ENCODE measurements around the gene CHST12. TPM values are rescaled to one million over a fixed set of nuclear protein-coding genes. Genes with fewer than 3 reads are reported as not detected.
"Not testable (repeated sequence)": the region's sequence is repeated elsewhere in the genome, so short reads cannot be mapped to it uniquely, and the experiment has no call there.

The CHST12 gene
- polyA plus RNA-seq, 2 of the 4 experiments (the other 2 are of a cell fraction): 5.6 to 12.0 TPM

GRCh38 chr7:2387897-2388636 lies 15.3 kb upstream of the CHST12 start:
- no peak for DNase-seq (ENCODE audit: low read depth in 1 of 2, low spot score in 1 of 2)
- H3K4me1 ChIP-seq: no peaks in the 10 kb centered on the region
- no peak for FAIRE-seq
- ChIA-PET CTCF (interaction anchor here (0.7 to 1.2 kb wide), 2 partner anchors 9 to 172 kb away, joined by 3 read pairs; no protein-coding TSS in a partner anchor), POLR2A (no interaction called here)
- H3K27ac ChIP-seq: no peak overlapping the region
- TF ChIP-seq KDM1A (IDR thresholded peaks at IDR 0.05; ENCODE audit: low read depth): no peak
- TF ChIP-seq ZSCAN20 (CRISPR knock-in tag; IDR thresholded peaks at IDR 0.05): no peak
- no peak for TF ChIP-seq CHD2 (IDR thresholded peaks at IDR 0.05; ENCODE audit: low read length, partially characterized antibody)
- TF ChIP-seq MAFK (IDR thresholded peaks at IDR 0.05; ENCODE audit: partially characterized antibody): peak; percentile 35
- no peaks in the 10 kb centered on the region for H3K9me3 ChIP-seq
- WGBS (ENCODE audit: missing lambda C conversion rate): 94% methylated on average over 27 of the region's 31 CpGs
- H3K4me3 ChIP-seq: no peak overlapping the region
- no peak overlapping the region for H3K4me2 ChIP-seq
- no peak; a peak in 2 of 6 replicates for ATAC-seq

- WGBS (ENCODE audit: missing lambda C conversion rate): 98% methylated on average over 5 of the region's 5 CpGs
- DNase-seq (ENCODE audit: low read depth in 1 of 2, low spot score in 1 of 2) (no peak), ATAC-seq (no peak), FAIRE-seq (no peak)
- POLR2A ChIA-PET: no interaction called here
- Histone ChIP-seq H3K4me3 (no peak overlapping the region), H3K4me1 (no peaks in the 10 kb centered on the region), H3K4me2 (no peak overlapping the region), H3K9me3 (no peaks in the 10 kb centered on the region), H3K27ac (no peak overlapping the region)
- TF ChIP-seq MYC (IDR thresholded peaks at IDR 0.05; ENCODE audit: borderline replicate concordance, low read length): no peak
- no peak for TF ChIP-seq NR3C1 (IDR thresholded peaks at IDR 0.05)
- no peak for TF ChIP-seq USF2 (IDR thresholded peaks at IDR 0.05)
- CTCF ChIA-PET: no interaction called here
These were observed 14.8 kb upstream of the CHST12 start for GRCh38 chr7:2388637-2388954.

GRCh38 chr7:2390020-2390816 lies 13.2 kb upstream of the CHST12 start:
- H3K4me2 ChIP-seq; POLR2A ChIA-PET; H3K9me3 ChIP-seq; FAIRE-seq; H3K27ac ChIP-seq; H3K4me1 ChIP-seq; DNase-seq (ENCODE audit: low read depth in 1 of 2, low spot score in 1 of 2); H3K4me3 ChIP-seq; CTCF ChIA-PET: not testable (repeated sequence)
- 81% methylated on average over 16 of the region's 16 CpGs for WGBS (ENCODE audit: missing lambda C conversion rate)
- ATAC-seq: 0 out of 6 replicates have a peak, but pooled peaks of 1 of the 2 experiments have one; percentile 22

- DNase-seq (ENCODE audit: low read depth in 1 of 2, low spot score in 1 of 2) (no peak), FAIRE-seq (no peak), ATAC-seq (no peak)
- H3K27ac ChIP-seq: no peak overlapping the region
- no peak for TF ChIP-seq HOXB13 (CRISPR knock-in tag; IDR thresholded peaks at IDR 0.05; ENCODE audit: low read depth)
- TF ChIP-seq EHF (CRISPR knock-in tag; IDR thresholded peaks at IDR 0.05): no peak
- TF ChIP-seq HOXB5 (CRISPR knock-in tag; IDR thresholded peaks at IDR 0.05): no peak
- no peak for TF ChIP-seq E2F6 (IDR thresholded peaks at IDR 0.05; ENCODE audit: borderline replicate concordance, low read depth)
- no peak for TF ChIP-seq TFCP2L1 (CRISPR knock-in tag; IDR thresholded peaks at IDR 0.05)
- TF ChIP-seq ZFP36 (IDR thresholded peaks at IDR 0.05; ENCODE audit: borderline replicate concordance, partially characterized antibody): no peak
- TF ChIP-seq HMGXB4 (CRISPR knock-in tag; IDR thresholded peaks at IDR 0.05; ENCODE audit: borderline replicate concordance): no peak
- no peak for TF ChIP-seq KDM5A (IDR thresholded peaks at IDR 0.05)
- no peak for TF ChIP-seq SREBF2 (IDR thresholded peaks at IDR 0.05)
- no peak for TF ChIP-seq ELK1 (IDR thresholded peaks at IDR 0.05; ENCODE audit: low read depth, low read length)
- no peak for TF ChIP-seq ZSCAN20 (CRISPR knock-in tag; IDR thresholded peaks at IDR 0.05)
- no peak for TF ChIP-seq USF2 (IDR thresholded peaks at IDR 0.05)
- TF ChIP-seq TP53 (CRISPR knock-in tag; IDR thresholded peaks at IDR 0.05): no peak
- no peak for TF ChIP-seq NPAS2 (CRISPR knock-in tag; IDR thresholded peaks at IDR 0.05; ENCODE audit: borderline replicate concordance)
- no peak for TF ChIP-seq POLR2AphosphoS2 (conservative IDR thresholded peaks at IDR 0.05; ENCODE audit: low read length)
- TF ChIP-seq FOSB (CRISPR knock-in tag; IDR thresholded peaks at IDR 0.05): no peak
- TF ChIP-seq HES2 (IDR thresholded peaks at IDR 0.05): no peak
- 86% methylated on average over 12 of the region's 12 CpGs for whole genome bisulfite sequencing (ENCODE audit: missing lambda C conversion rate)
- H3K4me1 ChIP-seq: no peaks in the 10 kb centered on the region
- POLR2A ChIA-PET: no interaction called here
- H3K4me3 ChIP-seq: no peak overlapping the region
- CTCF ChIA-PET: interaction anchor here (0.6 to 1.1 kb wide), 4 partner anchors 9 to 333 kb away, joined by 3 to 4 read pairs (median 4); no protein-coding TSS in a partner anchor
- no peaks in the 10 kb centered on the region for H3K9me3 ChIP-seq
- H3K4me2 ChIP-seq: no peak overlapping the region
These were observed 9.7 kb upstream of the CHST12 start for GRCh38 chr7:2393706-2394105.

Measured in A549 (cell line).